HCT116 (cell line): Measurements from ENCODE around the gene CREB3L4. TPM values are rescaled to one million over a fixed set of nuclear protein-coding genes. Genes with fewer than 3 reads are reported as not detected.

ENCODE experiments used
- ATAC-seq: fragments of 200-7000 bp; cut with Tn5 transposase; 2 replicates; pipeline ENCODE4 v1.9.1; 2020; ENCODE audit warnings: mild to moderate bottlenecking, moderate library complexity
- BruUV-seq: library from RNA; stranded (reverse); fragments of 400-500 nt; replicated peaks from 2 replicates; lab custom pipeline; 2021; lab: Mats Ljungman, UMichigan
- CTCF ChIA-PET: fragments of 300-600 bp; sonication (Branson Sonifier 250); formaldehyde crosslinking; loops from one replicate; lab custom pipeline; 2021; ENCODE audit warnings: antibody characterized with exemption; lab: Charles Lee
- POLR2A ChIA-PET: fragments of 300-600, 350-600 bp; sonication (Branson Sonifier 250); formaldehyde crosslinking; loops from one replicate; lab custom pipeline; 2021; ENCODE audit warnings: antibody characterized with exemption; lab: Charles Lee
- RAD21 ChIA-PET, 2 experiments: fragments of 300-600 bp; sonication (Branson Sonifier 250); formaldehyde crosslinking; loops; one replicate each; lab custom pipeline; 2023; ENCODE audit warnings: low total read pairs in 2 of 2; ENCODE audit not compliant: uncharacterized antibody in 2 of 2, unreplicated experiment in 2 of 2, low non-redundant PET in 1 of 2; lab: Charles Lee
- DNase-seq: peaks from one replicate; pipeline ENCODE4 v3.0.0-alpha.2; 2010; ENCODE audit warnings: low read depth, low spot score
- H2AFZ ChIP-seq: fragments of 200-600 bp; shearing (Covaris generic), sonication (generic); 2 replicates; pipeline ENCODE4 v1.6.1; 2017; ENCODE audit warnings: low read depth, mixed run types, mixed read lengths, antibody characterized with exemption, low read length; ENCODE audit not compliant: poor library complexity, severe bottlenecking
- H3K27ac ChIP-seq: 2 replicates; pipeline ENCODE4 v1.5.1; 2012; ENCODE audit warnings: low read depth, low read length
- H3K27me3 ChIP-seq: fragments of 200-600 bp; sonication (generic); 2 replicates; pipeline ENCODE4 v1.6.1; 2016; ENCODE audit warnings: mixed run types, low read length, mixed read lengths; ENCODE audit not compliant: insufficient read depth
- H3K36me3 ChIP-seq, 2 experiments: fragments of 200-500 bp in 1 of 2; fragments of 200-600 bp in 1 of 2; sonication (Bioruptor generic) in 1 of 2; sonication (generic) in 1 of 2; 2 replicates each; pipeline versions ENCODE4 v1.5.1 to v1.6.1; 2014 to 2016; ENCODE audit warnings: low read length in 2 of 2, inconsistent platforms in 1 of 2, mixed read lengths in 1 of 2, mixed run types in 1 of 2; ENCODE audit not compliant: insufficient read depth in 2 of 2, control insufficient read depth in 1 of 2
- H3K4me1 ChIP-seq, 2 experiments: fragments of 200-600 bp in 1 of 2; sonication (generic) in 1 of 2; 2 replicates each; pipeline versions ENCODE4 v1.5.1 to v1.6.1; 2012 to 2017; ENCODE audit warnings: low read length in 2 of 2, inconsistent platforms in 1 of 2, mild to moderate bottlenecking in 1 of 2, mixed read lengths in 1 of 2, mixed run types in 1 of 2, moderate library complexity in 1 of 2; ENCODE audit not compliant: insufficient read depth in 2 of 2, control insufficient read depth in 1 of 2
- H3K4me2 ChIP-seq: fragments of 200-600 bp; sonication (generic); 2 replicates; pipeline ENCODE4 v1.6.1; 2017; ENCODE audit warnings: mixed run types, low read length, mixed read lengths
- H3K4me3 ChIP-seq, 2 experiments: fragments of 200-600 bp in 1 of 2; sonication (generic) in 1 of 2; replicated peaks in 1 of 2; 2 replicates each; pipeline ENCODE4 v1.5.1; 2011 to 2016; ENCODE audit warnings: low read length in 2 of 2, control low read depth in 1 of 2, low read depth in 1 of 2, mild to moderate bottlenecking in 1 of 2, mixed read lengths in 1 of 2, mixed run types in 1 of 2
- H3K79me2 ChIP-seq: fragments of 200-600 bp; sonication (generic); 2 replicates; pipeline ENCODE4 v1.6.1; 2017; ENCODE audit warnings: mild to moderate bottlenecking, mixed run types, low read length, moderate library complexity, mixed read lengths; ENCODE audit not compliant: insufficient read depth
- H3K9ac ChIP-seq: fragments of 200-600 bp; sonication (generic); 2 replicates; pipeline ENCODE4 v1.6.1; 2016; ENCODE audit warnings: low read length, mixed read lengths
- H3K9me2 ChIP-seq: fragments of 200-600 bp; sonication (generic), shearing (Covaris generic); 2 replicates; pipeline ENCODE4 v1.6.1; 2017; ENCODE audit warnings: mixed run types, mild to moderate bottlenecking, moderate library complexity; ENCODE audit not compliant: insufficient read depth
- H3K9me3 ChIP-seq, 2 experiments: fragments of 200-500 bp in 1 of 2; fragments of 200-600 bp in 1 of 2; sonication (Bioruptor generic) in 1 of 2; sonication (generic) in 1 of 2; 2 replicates each; pipeline ENCODE4 v1.6.1; 2014 to 2017; ENCODE audit warnings: low read length in 2 of 2, mixed read lengths in 2 of 2, inconsistent platforms in 1 of 2, low read depth in 1 of 2, mild to moderate bottlenecking in 1 of 2, mixed run types in 1 of 2, moderate library complexity in 1 of 2; ENCODE audit not compliant: control insufficient read depth in 1 of 2, insufficient read depth in 1 of 2
- H4K20me1 ChIP-seq: fragments of 200-600 bp; sonication (generic), shearing (Covaris generic); 2 replicates; pipeline ENCODE4 v1.6.1; 2017; ENCODE audit warnings: mixed run types, mild to moderate bottlenecking, moderate library complexity; ENCODE audit not compliant: insufficient read depth
- CTCF ChIP-seq, 3 experiments: fragments of 200-600 bp in 1 of 3; sonication (generic) in 1 of 3; IDR thresholded peaks in 2 of 3; conservative IDR thresholded peaks in 1 of 3; 2 replicates each; pipeline ENCODE4 v1.5.1; 2012 to 2017; ENCODE audit warnings: low read depth in 2 of 3, low read length in 2 of 3, antibody characterized with exemption in 1 of 3, borderline replicate concordance in 1 of 3, control low read depth in 1 of 3, mild to moderate bottlenecking in 1 of 3, mixed read lengths in 1 of 3, mixed run types in 1 of 3, moderate library complexity in 1 of 3; ENCODE audit not compliant: insufficient read depth in 1 of 3
- EZH2phosphoT487 ChIP-seq: fragments of 200-600 bp; IDR thresholded peaks from 2 replicates; pipeline ENCODE4 v1.6.1; 2018; ENCODE audit warnings: antibody characterized with exemption, borderline replicate concordance
- RAD21 ChIP-seq: IDR thresholded peaks from 2 replicates; pipeline ENCODE4 v1.6.1; 2012; ENCODE audit warnings: low read depth, mild to moderate bottlenecking
- REST ChIP-seq: IDR thresholded peaks from 2 replicates; pipeline ENCODE4 v1.6.1; 2012; ENCODE audit warnings: low read depth
- SRF ChIP-seq: IDR thresholded peaks from 2 replicates; pipeline ENCODE4 v1.6.1; 2012; ENCODE audit warnings: low read depth
- ZBTB33 ChIP-seq: IDR thresholded peaks from 2 replicates; pipeline ENCODE4 v1.6.1; 2011; ENCODE audit warnings: mild to moderate bottlenecking, low read length, moderate library complexity; ENCODE audit not compliant: insufficient replicate concordance; ENCODE audit errors: extremely low read depth
- ZFX ChIP-seq: fragments of 450-650 bp; IDR thresholded peaks from 2 replicates; pipeline ENCODE4 v1.6.1; 2017
- intact Hi-C: fragments of 100-400 bp; cut with micrococcal nuclease; formaldehyde crosslinking; loops from 2 replicates; pipeline ENCODE4 v1.10.0; 2022
- total RNA-seq: library from RNA; stranded (reverse); gene quantifications from one replicate; pipeline ENCODE4 v1.2.1, GENCODE V29; 2021; ENCODE audit not compliant: unreplicated experiment

The CREB3L4 gene
- total RNA-seq, 1 experiment from 2014 or later, result 15.3 TPM

GRCh38 chr1:153945795-153946621, 21.7 kb upstream of the CREB3L4 start (continued):
- TF ChIP-seq REST (no peak), EZH2phosphoT487 (no peak)

- DNase-seq, result no peak
- Histone ChIP-seq H3K9me2 (no peaks in the 10 kb centered on the region), H3K9ac (peak within 1 kb of the TSS; percentile 95), H4K20me1 (no peaks in the 10 kb centered on the region), H3K4me2 (peak within 1 kb of the TSS; percentile 90), H3K4me3 (peak within 1 kb of the TSS; percentile 83 to 91), H3K27ac (peak within 1 kb of the TSS; percentile 98), H3K4me1 (peaks cover 6 to 18% of the 10 kb centered on the region in 2 experiments; a peak in 3 of 4 replicates), H3K79me2 (peaks cover 24% of the 10 kb centered on the region; the same call in 1 of the 2 replicates), H2AFZ (no peak within 1 kb of the TSS), H3K36me3 (peaks cover 18% of the 10 kb centered on the region in 2 experiments; a peak in 3 of 4 replicates), H3K27me3 (no peaks in the 10 kb centered on the region), H3K9me3 (no peaks in the 10 kb centered on the region)
- ATAC-seq, result peak; percentile 89
- ChIA-PET RAD21 (interaction anchor here in 1 of 2 experiments (0.7 to 1.2 kb wide), 2 partner anchors 24 to 148 kb away, joined by 3 to 4 read pairs; partner anchors contain the start of gene GATAD2B), POLR2A (interaction anchor here (0.9 to 2.4 kb wide), 4 partner anchors 16 to 24 kb away, joined by 3 to 8 read pairs (median 5); partner anchors contain the start of genes CREB3L4 and GATAD2B), CTCF (interaction anchor here (0.7 to 1.9 kb wide), 14 partner anchors 8 to 149 kb away, joined by 3 to 14 read pairs (median 4); partner anchors contain the start of genes CREB3L4, CRTC2, JTB and RAB13)
- BruUV-seq, result no TSS peak
- intact Hi-C loops, result loop anchor here (1.0 to 2.0 kb wide), 2 partner anchors 40 to 149 kb away; partner anchors contain the start of gene RAB13
- TF ChIP-seq ZBTB33 (no peak), RAD21 (peak; percentile 53), CTCF (IDR thresholded peaks at IDR 0.05 in 2 of 3, conservative IDR thresholded peaks at IDR 0.05 in 1 of 3; ENCODE audit: borderline replicate concordance in 1 of 3, insufficient read depth in 1 of 3, low read depth in 2 of 3, low read length in 2 of 3) (peak; percentile 69 to 95 (median 81)), REST (no peak), SRF (no peak), ZFX (no peak)
These were observed 21.0 kb upstream of the CREB3L4 start, which contains the start of gene DENND4B for GRCh38 chr1:153946622-153947241. TSS of gene DENND4B (minus strand) at chr1:153946718. CDS start at chr1:153944374, 2,344 bp downstream.
